ENCODE measurements around the gene MMP8. TPM values are rescaled to one million over a fixed set of nuclear protein-coding genes. Genes with fewer than 3 reads are reported as not detected.
"Not testable (repeated sequence)": the region's sequence is repeated elsewhere in the genome, so short reads cannot be mapped to it uniquely, and the experiment has no call there.

MMP8 gene
- total RNA-seq, 1 experiment from 2014 or later, result not detected

GRCh38 chr11:102734650-102735049 lies 9.9 kb upstream of the MMP8 start:
- CTCF ChIA-PET, result interaction anchor here (1.0 kb wide), 1 partner anchor 180 kb away, joined by 3 read pairs; no protein-coding TSS in a partner anchor
- peak; percentile 33 for DNase-seq
- TF ChIP-seq EZH2 (IDR thresholded peaks at IDR 0.05; ENCODE audit: low read length, unreplicated experiment) (no peak), EZH2phosphoT487 (IDR thresholded peaks at IDR 0.05; ENCODE audit: borderline replicate concordance, low read length) (no peak)
- peak; percentile 45; the same call in 1 of the 2 replicates for ATAC-seq
- Histone ChIP-seq H3K36me3 (ENCODE audit: low read depth, low read length) (no peaks in the 10 kb centered on the region), H3F3A (ENCODE audit: low read length, unreplicated experiment) (no peaks in the 10 kb centered on the region), H3K27ac (ENCODE audit: low read length) (no peak overlapping the region), H3K4me3 (ENCODE audit: low read length) (no peak overlapping the region), H3K27me3 (ENCODE audit: low read length) (no peaks in the 10 kb centered on the region), H2AFZ (ENCODE audit: low read length) (no peak overlapping the region), H3K79me2 (ENCODE audit: low read length) (no peaks in the 10 kb centered on the region), H3K9me2 (replicated peaks; ENCODE audit: low read length) (no peaks in the 10 kb centered on the region), H3K9ac (ENCODE audit: low read length) (no peak overlapping the region), H3K9me3 (ENCODE audit: low read length) (no peaks in the 10 kb centered on the region), H3K4me2 (ENCODE audit: low read length) (no peak overlapping the region), H3K4me1 (ENCODE audit: insufficient read depth, low read length) (no peaks in the 10 kb centered on the region), H4K20me1 (ENCODE audit: low read length) (no peaks in the 10 kb centered on the region)
- POLR2A ChIA-PET (ENCODE audit: unreplicated experiment), result no interaction called here
- intact Hi-C loops (cut with micrococcal nuclease), result loop anchor here (5.0 kb wide), 1 partner anchor 303 kb away; no protein-coding TSS in a partner anchor
- BruUV-seq (replicated peaks), result no TSS peak

DNA sequence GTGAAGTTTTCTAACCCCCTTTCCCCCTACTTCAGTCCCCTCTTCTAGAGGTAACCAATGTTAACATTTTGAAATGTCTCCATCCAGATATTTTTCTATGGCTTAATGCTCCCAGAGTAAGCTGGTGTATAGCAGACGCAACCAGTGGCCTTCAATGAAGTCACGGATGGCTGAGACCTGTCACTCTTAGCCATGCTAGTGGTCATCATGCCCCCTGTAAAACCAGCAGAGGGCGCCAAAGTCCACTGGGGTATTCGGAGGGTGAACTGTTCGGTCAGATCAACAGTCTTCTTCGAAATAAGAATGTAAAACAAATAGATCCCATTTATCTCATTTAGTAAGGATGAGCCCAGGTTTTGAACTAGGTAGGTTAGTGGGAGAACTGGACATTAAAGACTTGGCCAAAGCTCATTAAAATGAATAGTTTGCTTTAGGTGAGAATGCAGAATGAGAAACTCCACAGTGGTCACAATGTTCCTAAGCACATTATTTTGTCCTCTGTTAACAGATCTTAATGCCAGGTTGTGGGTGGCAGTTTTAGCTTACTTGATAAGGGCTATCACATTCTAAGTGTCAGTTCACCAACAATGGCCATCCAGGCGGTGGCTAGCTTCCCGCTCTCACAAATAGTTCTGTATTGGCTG lies 8.6 kb upstream of the MMP8 start:
- intact Hi-C loops (cut with micrococcal nuclease), result loop anchor here (1.0 to 5.0 kb wide), 6 partner anchors 47 to 322 kb away; partner anchors contain the start of gene MMP10
- Histone ChIP-seq H3K79me2 (ENCODE audit: low read length) (no peaks in the 10 kb centered on the region), H3K4me2 (ENCODE audit: low read length) (no peak overlapping the region), H3K9me3 (ENCODE audit: low read length) (no peaks in the 10 kb centered on the region), H2AFZ (ENCODE audit: low read length) (no peak overlapping the region), H3K9me2 (replicated peaks; ENCODE audit: low read length) (no peaks in the 10 kb centered on the region), H3K36me3 (ENCODE audit: low read depth, low read length) (no peaks in the 10 kb centered on the region), H3F3A (ENCODE audit: low read length, unreplicated experiment) (no peaks in the 10 kb centered on the region), H3K4me3 (ENCODE audit: low read length) (no peak overlapping the region), H3K27ac (ENCODE audit: low read length) (no peak overlapping the region), H3K9ac (ENCODE audit: low read length) (no peak overlapping the region), H3K27me3 (ENCODE audit: low read length) (no peaks in the 10 kb centered on the region), H4K20me1 (ENCODE audit: low read length) (no peaks in the 10 kb centered on the region), H3K4me1 (ENCODE audit: insufficient read depth, low read length) (no peaks in the 10 kb centered on the region)
- ChIA-PET CTCF (interaction anchor here (0.6 to 1.0 kb wide), 3 partner anchors 47 to 333 kb away, joined by 3 to 4 read pairs (median 4); partner anchors contain the start of gene MMP10), POLR2A (ENCODE audit: unreplicated experiment) (no interaction called here)
- BruUV-seq (replicated peaks), result no TSS peak
- ATAC-seq, result peak; percentile 99
- no peak for TF ChIP-seq EZH2phosphoT487 (IDR thresholded peaks at IDR 0.05; ENCODE audit: borderline replicate concordance, low read length)
- TF ChIP-seq CTCF (conservative IDR thresholded peaks at IDR 0.05; ENCODE audit: low read depth, low read length), result peak; percentile 99
- no peak for TF ChIP-seq EZH2 (IDR thresholded peaks at IDR 0.05; ENCODE audit: low read length, unreplicated experiment)
- DNase-seq, result peak; percentile 91

- H3K36me3 ChIP-seq (ENCODE audit: low read depth, low read length); H3K4me1 ChIP-seq (ENCODE audit: insufficient read depth, low read length); H3K4me2 ChIP-seq (ENCODE audit: low read length); H4K20me1 ChIP-seq (ENCODE audit: low read length); H3K9ac ChIP-seq (ENCODE audit: low read length); POLR2A ChIA-PET (ENCODE audit: unreplicated experiment); H2AFZ ChIP-seq (ENCODE audit: low read length); H3K27ac ChIP-seq (ENCODE audit: low read length); H3K9me2 ChIP-seq (replicated peaks; ENCODE audit: low read length); H3K79me2 ChIP-seq (ENCODE audit: low read length); DNase-seq; H3K9me3 ChIP-seq (ENCODE audit: low read length); CTCF ChIA-PET; H3K4me3 ChIP-seq (ENCODE audit: low read length); BruUV-seq (replicated peaks); ATAC-seq; H3K27me3 ChIP-seq (ENCODE audit: low read length); H3F3A ChIP-seq (ENCODE audit: low read length, unreplicated experiment): not testable (repeated sequence)
- intact Hi-C loops (cut with micrococcal nuclease), result loop anchor here (5.0 kb wide), 1 partner anchor 306 kb away; no protein-coding TSS in a partner anchor
These were observed 6.2 kb upstream of the MMP8 start for GRCh38 chr11:102730944-102731343.

Measured in PC-3 (cell line).